NCI-H146 treated with DMSO at 0.1 percent for 48 hours (cell line): ENCODE measurements around the gene AOC3.

Experiments
- DNase-seq: peaks from one replicate; lab custom pipeline; 2025; ENCODE audit not compliant: unreplicated experiment; lab: John Stamatoyannopoulos, UW

AOC3 gene, protein sequence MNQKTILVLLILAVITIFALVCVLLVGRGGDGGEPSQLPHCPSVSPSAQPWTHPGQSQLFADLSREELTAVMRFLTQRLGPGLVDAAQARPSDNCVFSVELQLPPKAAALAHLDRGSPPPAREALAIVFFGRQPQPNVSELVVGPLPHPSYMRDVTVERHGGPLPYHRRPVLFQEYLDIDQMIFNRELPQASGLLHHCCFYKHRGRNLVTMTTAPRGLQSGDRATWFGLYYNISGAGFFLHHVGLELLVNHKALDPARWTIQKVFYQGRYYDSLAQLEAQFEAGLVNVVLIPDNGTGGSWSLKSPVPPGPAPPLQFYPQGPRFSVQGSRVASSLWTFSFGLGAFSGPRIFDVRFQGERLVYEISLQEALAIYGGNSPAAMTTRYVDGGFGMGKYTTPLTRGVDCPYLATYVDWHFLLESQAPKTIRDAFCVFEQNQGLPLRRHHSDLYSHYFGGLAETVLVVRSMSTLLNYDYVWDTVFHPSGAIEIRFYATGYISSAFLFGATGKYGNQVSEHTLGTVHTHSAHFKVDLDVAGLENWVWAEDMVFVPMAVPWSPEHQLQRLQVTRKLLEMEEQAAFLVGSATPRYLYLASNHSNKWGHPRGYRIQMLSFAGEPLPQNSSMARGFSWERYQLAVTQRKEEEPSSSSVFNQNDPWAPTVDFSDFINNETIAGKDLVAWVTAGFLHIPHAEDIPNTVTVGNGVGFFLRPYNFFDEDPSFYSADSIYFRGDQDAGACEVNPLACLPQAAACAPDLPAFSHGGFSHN

DNA sequence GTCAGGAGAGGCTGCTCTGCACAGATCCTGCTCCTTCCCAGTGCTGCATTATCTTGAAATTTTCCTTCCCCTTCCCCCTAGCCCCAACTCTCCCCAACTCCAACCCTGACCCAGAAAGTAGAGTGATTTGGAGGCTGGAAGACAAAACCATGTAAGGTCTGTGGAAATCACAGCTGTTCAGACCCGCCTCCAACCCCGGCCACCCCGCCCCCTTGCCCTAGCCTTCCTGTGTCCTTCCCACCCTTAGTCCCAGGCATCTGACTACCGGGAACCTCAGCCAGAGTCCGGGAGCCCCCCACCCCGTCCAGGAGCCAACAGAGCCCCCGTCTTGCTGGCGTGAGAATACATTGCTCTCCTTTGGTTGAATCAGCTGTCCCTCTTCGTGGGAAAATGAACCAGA is at the start of gene AOC3:
Gene AOC3 (plus strand): TSS at position 246 of the 400 bp plus-strand sequence. CDS start 145 bp downstream, at position 391.
- DNase-seq, result no peak

DNA sequence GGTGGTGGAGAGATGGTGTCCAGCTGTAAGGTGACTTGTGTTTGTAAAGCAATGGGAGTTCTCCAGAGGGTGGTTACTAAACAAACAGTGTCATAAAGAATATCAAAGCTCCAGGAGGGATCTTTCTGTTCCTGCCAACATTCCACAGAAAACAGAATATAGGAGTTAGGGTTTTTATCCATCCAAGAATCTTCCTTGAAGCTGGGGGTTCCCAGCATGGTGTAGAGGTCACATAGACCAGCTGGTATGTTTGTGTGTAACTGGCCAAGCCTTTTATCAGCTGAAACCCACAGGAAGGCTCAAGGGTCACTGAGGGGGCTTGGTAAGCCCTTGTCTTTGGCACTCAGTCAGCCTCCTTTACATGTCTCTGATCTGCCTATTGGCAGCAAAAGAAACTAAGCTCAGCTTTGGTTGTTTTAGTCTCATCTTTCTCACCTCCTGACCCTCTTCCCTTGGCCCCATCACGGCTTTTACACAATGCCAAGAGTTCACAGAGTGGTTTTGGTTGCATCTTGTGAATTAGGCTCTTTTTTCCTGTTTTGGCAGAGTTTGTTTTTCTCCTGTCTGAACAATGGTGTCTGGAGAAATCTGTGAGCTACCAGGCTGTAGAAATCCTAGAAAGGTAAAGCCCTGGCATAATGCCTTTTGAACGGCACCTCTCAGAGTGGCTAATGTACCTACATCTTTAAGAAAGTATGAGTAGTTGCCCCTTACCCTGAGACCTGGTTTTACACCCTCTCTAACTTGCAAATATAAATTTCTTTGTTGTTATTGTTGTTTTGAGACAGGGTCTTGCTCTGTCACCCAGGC is 47.7 kb upstream of the AOC3 start:
- DNase-seq, result peak; percentile 71

DNA sequence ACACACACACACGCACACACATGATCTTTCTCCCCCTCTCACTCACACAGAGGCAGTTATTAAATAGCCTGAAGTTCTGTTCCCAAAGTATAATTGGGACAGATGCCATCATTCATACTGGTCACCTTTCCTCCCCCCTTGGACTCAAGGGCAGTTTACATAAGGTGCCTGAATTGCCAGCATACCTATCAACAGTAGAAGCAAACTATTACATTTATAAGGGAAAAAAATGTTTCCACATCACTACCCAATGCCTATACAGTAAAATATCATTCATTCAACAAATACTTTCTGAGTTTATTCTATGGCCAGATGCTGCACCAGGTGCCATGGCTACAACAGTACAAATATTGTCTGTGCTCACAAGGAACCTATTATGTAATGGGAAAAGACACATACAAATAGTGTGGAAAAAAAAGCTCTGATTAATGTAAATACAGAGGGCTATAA is 46.1 kb upstream of the AOC3 start:
- peak; percentile 79 for DNase-seq

DNA sequence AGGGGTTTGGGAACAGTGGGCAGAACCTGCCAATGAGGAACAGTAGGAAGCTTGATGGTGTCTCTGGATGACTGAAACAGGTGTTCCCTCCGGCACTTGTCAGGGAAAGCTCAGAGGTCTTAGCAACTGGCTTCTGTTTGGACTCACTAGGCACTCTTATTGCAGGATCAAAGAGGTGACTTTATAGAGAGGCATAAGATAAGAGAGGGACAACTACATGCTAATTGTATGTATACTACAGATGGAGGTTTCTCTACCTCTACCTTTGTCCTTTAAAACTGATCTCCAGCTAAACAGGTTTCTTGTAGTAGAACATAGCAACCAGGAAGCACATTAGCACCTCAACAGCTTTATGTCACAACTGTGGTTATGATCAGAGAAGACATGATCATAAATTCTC is 44.8 kb upstream of the AOC3 start:
- DNase-seq, result no peak

DNA sequence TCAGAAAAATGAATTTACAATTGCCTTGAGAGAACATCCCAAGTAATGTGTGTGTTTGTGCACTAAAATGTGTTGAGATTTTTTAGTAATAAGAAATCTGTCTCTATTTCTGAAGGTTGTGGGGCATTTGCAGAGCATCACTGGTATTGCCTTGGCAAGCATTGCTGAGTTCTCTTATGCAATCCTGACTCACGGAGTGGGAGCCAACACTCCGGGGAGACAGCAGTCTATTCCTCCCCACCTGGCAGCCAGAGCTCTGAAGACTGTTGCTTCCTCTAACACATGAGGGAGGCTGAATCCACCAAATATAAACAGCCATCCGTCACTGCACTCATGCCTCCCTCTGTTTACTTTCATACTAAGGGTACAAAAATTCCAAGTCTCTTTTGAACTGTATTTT is 41.7 kb upstream of the AOC3 start:
- DNase-seq, result no peak

DNA sequence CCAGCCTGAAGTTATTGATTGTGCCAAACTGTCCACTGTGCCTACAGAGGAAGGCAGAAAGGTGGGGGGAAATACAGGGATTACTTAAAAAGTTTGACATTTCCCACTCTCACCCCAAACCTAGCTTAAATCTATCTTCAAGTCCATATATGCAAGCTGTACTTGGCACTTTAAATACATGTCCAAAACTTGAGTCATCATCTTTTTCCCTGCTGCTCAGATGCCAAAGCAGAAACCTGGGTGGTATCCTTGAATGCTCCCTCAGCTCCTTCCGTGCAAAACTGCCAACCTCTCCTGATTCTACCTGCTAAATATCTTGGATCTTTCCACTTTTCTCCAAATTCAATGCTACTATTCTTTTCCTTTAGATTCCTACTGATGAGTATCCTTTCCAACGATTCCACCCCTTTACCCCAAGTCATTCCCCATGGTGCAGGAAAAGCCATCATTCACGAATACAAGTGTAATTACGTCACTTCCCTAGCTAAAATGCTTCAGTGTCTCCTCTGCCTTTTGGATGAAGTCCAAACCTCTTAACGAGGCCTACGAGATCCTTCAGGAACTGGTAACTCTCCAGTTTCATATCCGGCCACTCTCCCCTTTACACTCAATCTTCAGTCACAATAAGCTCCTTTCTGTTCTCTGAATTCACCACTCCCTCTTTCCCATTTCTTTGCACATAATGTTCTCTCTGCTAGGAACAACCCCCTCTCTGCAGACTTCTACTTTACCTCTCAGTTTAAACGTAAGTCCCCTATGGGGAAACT is 36.2 kb upstream of the AOC3 start:
- DNase-seq, result no peak

DNA sequence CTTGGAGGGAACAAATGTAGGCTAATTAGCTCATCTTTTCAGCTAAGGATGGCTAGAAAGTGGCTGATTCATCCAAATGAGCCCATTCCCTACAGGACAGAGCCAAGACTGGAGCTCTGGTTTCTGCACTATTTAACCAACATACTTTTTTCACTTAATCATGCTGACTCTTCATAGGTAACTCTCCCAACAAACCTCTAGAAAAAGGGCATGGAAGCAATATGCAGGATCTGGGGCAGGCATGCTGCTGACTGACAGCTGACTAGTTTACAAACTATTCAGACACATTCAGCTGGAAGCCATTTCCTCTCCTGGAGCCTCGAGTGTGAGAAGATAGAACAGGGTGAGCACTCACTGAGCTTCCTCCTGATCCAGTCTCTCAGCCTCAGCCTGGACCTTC is 33.1 kb upstream of the AOC3 start:
- no peak for DNase-seq

DNA sequence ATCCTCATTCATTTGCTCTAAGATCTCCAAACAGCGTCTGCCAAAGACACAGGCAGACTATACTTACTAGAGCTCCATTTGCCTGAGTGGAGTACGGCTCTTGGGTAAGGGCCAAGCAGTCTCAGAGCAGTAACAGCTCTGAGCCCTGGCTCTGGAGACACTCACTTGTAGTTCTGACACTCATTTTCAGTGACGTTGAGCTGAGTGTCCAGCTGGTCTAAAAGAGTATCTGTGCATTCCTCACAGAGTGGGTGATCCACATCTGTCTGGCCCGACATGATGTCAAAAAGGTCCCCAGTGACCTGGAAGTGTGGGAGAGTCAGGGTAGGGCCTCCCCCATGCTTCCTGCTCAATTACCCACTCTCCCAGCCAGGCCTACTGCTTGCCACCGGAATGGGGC is 32.6 kb upstream of the AOC3 start:
- no peak for DNase-seq

DNA sequence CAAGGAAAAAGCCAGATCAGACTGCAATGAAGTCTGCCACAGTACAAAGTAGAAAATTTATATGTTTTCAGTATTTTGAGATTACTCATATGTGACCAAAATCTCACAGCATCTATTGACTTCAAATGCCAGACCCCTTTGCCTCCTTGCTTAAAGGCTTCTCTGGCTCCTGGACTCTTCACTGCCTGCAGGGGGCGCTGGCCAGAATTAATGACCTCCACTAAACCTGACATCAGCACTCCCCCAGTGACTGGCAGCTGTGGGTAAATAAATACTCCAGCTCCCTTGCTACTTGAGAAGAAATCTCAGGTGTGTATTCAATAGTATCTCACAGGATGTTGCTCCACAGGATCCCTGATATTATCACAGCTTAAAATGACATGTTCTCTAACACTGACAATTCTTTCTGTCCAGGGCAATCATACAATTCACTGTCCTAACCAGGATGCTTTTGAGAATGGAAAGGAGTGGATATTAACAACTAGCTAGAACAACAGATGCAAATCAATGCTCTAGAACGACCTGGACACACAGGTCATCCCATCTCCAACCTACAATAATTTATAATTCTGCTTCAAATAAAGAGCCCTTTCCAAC is 31.0 kb upstream of the AOC3 start:
- peak; percentile 37 for DNase-seq

DNA sequence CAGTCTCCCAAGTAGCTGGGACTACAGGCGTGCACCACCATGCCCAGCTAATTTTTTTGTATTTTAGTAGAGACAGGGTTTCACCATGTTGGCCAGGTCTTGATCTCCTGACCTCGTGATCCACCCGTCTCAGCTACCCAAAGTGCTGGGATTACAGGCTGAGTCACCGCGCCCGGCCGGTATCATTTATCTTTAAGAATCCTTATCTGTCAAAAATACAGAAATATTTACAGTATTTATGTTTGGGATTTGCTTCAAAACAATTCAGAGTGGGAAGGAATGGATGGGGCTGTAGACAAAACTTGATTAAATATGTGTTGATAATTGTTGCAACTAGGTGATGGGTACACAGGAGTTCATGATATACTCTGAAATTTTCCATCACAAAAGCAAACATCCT is 29.8 kb upstream of the AOC3 start:
- DNase-seq, result no peak

DNA sequence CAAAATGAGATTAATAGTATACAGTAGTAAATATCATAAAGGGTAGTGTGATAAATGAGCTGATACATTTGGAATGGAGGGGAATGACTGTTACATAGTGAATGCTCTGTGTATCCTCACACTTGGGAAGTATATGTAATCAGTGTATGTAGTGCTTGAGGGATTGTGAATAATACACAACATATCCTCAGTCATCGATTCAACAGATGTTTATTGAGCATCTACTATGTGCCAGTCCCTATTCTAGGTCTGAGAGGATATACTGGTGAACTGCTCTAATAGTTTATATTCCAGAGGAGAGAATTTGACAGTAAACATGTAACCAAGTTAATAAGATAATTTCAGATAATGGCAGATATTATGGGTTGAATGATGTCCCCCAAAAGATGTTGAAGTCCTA is 23.5 kb upstream of the AOC3 start:
- DNase-seq, result no peak

DNA sequence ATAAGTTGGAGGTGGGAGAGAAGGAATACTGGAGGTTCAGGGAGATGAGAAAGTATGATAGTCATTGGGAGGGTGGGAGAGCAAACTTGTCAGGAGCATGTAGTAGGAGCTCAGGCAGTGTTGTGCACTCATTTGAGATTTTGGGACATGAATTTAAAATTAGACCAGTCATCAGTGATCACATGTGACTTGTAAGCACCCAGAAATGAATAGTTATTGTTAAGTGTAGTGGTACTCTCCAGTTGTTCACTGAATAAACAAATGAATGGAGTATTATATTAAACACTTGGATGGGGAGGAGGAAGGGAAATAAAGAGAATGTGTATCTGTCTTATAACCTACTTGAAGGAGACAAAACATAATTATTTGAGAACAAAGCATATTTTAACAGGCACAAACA is 20.0 kb upstream of the AOC3 start:
- DNase-seq, result no peak

DNA sequence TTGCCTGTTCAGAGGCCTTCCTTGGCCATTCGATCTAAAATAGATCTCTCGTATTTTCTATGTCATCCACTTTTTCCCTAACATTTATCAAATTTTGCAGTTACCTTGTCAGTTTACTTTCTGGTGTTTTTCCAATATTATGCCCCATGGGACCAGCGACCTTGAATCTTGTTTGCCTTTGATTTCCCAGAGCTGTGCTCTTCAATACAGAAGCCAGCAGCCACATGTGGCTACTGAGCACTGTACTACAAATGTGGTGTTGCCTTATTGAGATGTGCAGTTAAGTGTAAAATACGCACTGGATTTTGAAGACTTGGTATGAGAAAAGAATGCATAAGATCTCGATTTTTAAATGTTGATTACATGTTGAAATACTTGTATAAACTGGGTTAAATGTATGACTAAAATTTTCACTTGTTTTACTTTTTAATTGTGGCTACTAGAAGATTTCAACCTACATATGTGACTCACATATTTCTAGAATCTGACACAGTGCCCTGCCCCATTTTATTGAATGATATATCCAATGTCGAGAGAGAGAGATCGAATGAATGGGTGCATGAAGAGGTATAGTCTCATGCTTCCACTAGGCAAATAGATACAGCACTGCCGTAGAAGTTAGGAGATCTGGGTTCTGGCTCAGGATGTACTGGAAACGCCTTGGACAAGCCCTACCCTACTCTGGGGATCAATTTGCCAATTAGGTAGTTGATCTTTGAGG is 18.6 kb upstream of the AOC3 start:
- no peak for DNase-seq

DNA sequence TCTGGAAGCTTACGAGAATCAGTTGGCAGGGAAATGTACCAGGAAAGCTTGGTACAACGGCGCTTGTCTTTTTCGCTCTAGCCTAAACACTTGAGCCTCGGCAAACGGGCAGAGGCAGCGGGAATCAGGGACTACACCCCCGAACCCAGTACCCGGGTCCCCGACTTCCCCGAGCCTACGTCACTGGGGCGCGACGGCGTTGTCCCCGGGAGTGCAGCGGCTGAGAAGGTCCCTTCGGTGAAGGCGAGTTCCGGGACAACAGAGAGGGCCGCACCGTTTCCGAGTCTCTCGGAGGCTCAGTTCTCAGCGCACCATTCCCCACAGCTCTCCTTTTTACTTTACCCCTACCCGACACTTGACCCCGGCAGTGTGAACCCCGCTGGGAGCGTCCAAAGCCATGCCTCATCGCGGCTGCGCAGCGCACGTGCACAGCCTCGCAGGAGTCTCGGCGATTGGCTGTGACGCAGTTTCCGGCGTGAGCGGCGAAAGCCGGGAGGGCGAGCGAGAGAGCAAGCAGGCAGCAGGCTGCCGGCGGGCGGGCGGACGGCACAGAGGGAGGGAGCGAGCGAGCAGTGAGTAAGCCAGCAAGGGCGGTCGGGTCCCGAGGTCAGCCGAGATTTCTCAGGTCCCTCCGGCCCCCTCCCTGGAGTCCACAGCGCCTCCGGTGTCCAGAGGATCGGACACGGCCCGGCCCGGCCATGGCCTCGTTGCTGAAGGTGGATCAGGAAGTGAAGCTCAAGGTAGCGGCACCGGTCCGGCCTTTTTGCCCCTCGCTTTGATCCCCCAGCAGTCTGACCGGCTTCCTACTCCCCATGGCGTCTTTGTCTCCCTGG is 17.8 kb upstream of the AOC3 start, which contains the start of gene PSME3:
Gene PSME3 (plus strand): TSS at position 464 of the 833 bp plus-strand sequence. CDS start 235 bp downstream, at position 699.
- peak; percentile 73 for DNase-seq

DNA sequence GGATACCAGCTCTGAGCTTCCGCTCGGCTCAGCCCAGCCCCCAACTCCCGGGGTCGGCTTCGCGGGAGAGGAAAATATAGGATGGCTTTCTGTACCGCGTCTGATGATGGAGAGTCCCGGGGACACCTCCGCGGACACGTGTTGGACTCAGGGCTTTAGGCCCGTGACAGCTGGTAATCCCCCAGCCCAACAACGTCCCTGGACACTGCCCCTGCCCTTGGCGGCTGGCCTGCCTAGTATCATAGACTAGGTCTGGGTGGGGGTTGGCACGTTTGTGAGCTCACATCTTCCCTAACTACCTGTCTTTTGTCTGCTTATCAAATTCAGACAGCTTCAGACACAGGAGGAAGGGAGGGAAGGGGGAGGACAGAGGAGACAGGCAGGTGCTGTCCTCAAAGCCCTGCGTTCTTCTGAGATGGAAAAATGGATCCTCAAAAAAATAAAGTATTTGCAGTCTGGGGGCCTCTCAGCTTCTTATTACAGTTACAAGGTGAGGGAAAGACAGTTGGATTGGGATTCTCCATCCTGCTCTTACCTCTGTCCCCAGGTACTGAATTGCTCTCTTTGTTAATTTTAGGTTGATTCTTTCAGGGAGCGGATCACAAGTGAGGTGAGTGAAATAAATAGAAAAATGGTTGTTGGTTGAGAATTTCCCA is 17.1 kb upstream of the AOC3 start:
- peak; percentile 58 for DNase-seq

DNA sequence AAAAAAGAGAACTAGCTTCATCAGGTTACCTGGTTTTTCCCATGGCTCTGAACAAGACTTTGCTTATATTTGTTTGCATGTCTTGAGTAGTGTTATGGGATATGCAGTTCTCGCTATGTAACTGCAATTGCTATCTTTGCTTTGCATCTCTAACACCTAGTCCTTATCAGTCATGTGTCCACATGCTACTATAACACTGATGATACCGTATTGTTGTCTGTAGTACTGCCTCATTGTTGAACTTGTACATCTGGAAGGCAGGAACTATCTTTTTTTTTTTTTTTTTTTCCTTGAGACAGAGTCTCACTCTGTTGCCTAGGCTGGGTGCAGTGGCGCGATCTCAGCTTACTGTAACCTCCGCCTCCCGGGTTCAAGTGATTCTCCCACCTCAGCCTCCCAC is 15.3 kb upstream of the AOC3 start:
- DNase-seq, result no peak

DNA sequence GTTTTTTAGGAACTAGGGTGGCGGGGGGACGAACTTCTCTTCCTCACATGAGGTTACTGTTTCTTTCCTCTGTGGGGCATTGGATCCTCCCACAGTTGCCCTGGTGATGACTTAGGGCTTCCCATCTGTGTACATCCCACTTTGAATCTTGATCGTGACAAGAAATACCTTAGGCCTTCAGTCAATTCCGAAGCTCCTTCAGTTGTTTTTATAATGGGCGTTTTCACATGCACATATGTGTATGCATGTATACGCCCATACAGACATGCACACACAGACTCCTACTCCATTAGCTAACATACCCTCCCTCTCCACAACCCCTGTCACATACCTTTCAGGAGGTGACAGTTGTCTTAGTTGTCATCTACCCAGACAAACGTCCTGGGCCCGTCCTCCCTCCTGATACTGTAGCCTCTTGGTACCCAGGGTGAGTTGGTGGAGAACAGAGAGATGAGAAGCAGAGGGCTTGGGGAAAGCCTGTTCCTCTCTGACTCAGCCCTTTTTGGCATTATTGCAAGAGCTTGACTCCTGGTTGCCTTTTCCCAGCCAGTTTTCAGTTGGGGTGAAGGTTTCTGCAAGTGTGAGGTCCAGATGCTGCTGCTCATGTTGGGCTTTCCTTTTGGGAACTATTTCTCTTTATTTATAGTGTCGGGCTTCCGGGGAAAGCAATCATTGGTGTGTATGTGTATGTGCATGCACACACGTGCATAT is 8.9 kb upstream of the AOC3 start:
- no peak for DNase-seq
